ENCODE measurements around the gene ZDHHC17.

Gene ZDHHC17

GRCh38 chr12:76888775-76889174 is 124.9 kb downstream of the ZDHHC17 start:
- TF ChIP-seq EGR1 (IDR thresholded peaks at IDR 0.05) (no peak), CREB1 (IDR thresholded peaks at IDR 0.05; ENCODE audit: low read depth) (no peak), EP300 (IDR thresholded peaks at IDR 0.05; ENCODE audit: borderline replicate concordance) (no peak), RAD21 (IDR thresholded peaks at IDR 0.05; ENCODE audit: low read depth) (no peak)

GRCh38 chr12:76890151-76891143 is 126.5 kb downstream of the ZDHHC17 start:
- TF ChIP-seq ZBTB7A (IDR thresholded peaks at IDR 0.05; ENCODE audit: low read depth) (no peak), EGR1 (IDR thresholded peaks at IDR 0.05) (peak; percentile 33; the same call in 1 of the 2 replicates), USF1 (IDR thresholded peaks at IDR 0.05) (no peak), RAD21 (IDR thresholded peaks at IDR 0.05; ENCODE audit: low read depth) (no peak), EP300 (IDR thresholded peaks at IDR 0.05; ENCODE audit: borderline replicate concordance) (no peak)

GRCh38 chr12:76891609-76892008 is 127.7 kb downstream of the ZDHHC17 start:
- no peak for TF ChIP-seq MAX (IDR thresholded peaks at IDR 0.05)
- TF ChIP-seq YY1 (IDR thresholded peaks at IDR 0.05; ENCODE audit: low read depth), result no peak
- TF ChIP-seq TAF1 (IDR thresholded peaks at IDR 0.05; ENCODE audit: low read depth), result no peak
- no peak for TF ChIP-seq REST (IDR thresholded peaks at IDR 0.05; ENCODE audit: low read depth)
- TF ChIP-seq FOXM1 (IDR thresholded peaks at IDR 0.05; ENCODE audit: borderline replicate concordance, low read depth), result no peak
- TF ChIP-seq ZBTB7A (IDR thresholded peaks at IDR 0.05; ENCODE audit: low read depth), result no peak
- no peak for TF ChIP-seq EGR1 (IDR thresholded peaks at IDR 0.05)
- TF ChIP-seq CREB1 (IDR thresholded peaks at IDR 0.05; ENCODE audit: low read depth), result no peak
- no peak for TF ChIP-seq CEBPB (IDR thresholded peaks at IDR 0.05)
- no peak for TF ChIP-seq RAD21 (IDR thresholded peaks at IDR 0.05; ENCODE audit: low read depth)

GRCh38 chr12:76895796-76896195 is 131.9 kb downstream of the ZDHHC17 start:
- TF ChIP-seq YY1 (IDR thresholded peaks at IDR 0.05; ENCODE audit: low read depth), result no peak
- TF ChIP-seq MAX (IDR thresholded peaks at IDR 0.05), result no peak
- no peak for TF ChIP-seq USF1 (IDR thresholded peaks at IDR 0.05)
- TF ChIP-seq NFIC (IDR thresholded peaks at IDR 0.05), result no peak
- TF ChIP-seq EGR1 (IDR thresholded peaks at IDR 0.05), result no peak
- TF ChIP-seq RAD21 (IDR thresholded peaks at IDR 0.05; ENCODE audit: low read depth), result no peak
- TF ChIP-seq FOXM1 (IDR thresholded peaks at IDR 0.05; ENCODE audit: borderline replicate concordance, low read depth), result no peak
- no peak for TF ChIP-seq ZBTB7A (IDR thresholded peaks at IDR 0.05; ENCODE audit: low read depth)
- no peak for TF ChIP-seq CEBPB (IDR thresholded peaks at IDR 0.05)
- TF ChIP-seq EP300 (IDR thresholded peaks at IDR 0.05; ENCODE audit: borderline replicate concordance), result no peak
- no peak for TF ChIP-seq TCF12 (IDR thresholded peaks at IDR 0.05; ENCODE audit: low read depth)

GRCh38 chr12:76896274-76896673 is 132.4 kb downstream of the ZDHHC17 start:
- no peak for TF ChIP-seq FOXM1 (IDR thresholded peaks at IDR 0.05; ENCODE audit: borderline replicate concordance, low read depth)
- TF ChIP-seq YY1 (IDR thresholded peaks at IDR 0.05; ENCODE audit: low read depth), result no peak
- no peak for TF ChIP-seq CEBPB (IDR thresholded peaks at IDR 0.05)
- no peak for TF ChIP-seq MAX (IDR thresholded peaks at IDR 0.05)
- no peak for TF ChIP-seq TCF12 (IDR thresholded peaks at IDR 0.05; ENCODE audit: low read depth)
- TF ChIP-seq REST (IDR thresholded peaks at IDR 0.05; ENCODE audit: low read depth), result no peak
- no peak for TF ChIP-seq EGR1 (IDR thresholded peaks at IDR 0.05)
- no peak for TF ChIP-seq NFIC (IDR thresholded peaks at IDR 0.05)
- TF ChIP-seq ZBTB7A (IDR thresholded peaks at IDR 0.05; ENCODE audit: low read depth), result no peak
- no peak for TF ChIP-seq USF1 (IDR thresholded peaks at IDR 0.05)
- no peak for TF ChIP-seq EP300 (IDR thresholded peaks at IDR 0.05; ENCODE audit: borderline replicate concordance)
- no peak for TF ChIP-seq RAD21 (IDR thresholded peaks at IDR 0.05; ENCODE audit: low read depth)
- TF ChIP-seq TEAD4 (IDR thresholded peaks at IDR 0.05), result no peak
- no peak for TF ChIP-seq TAF1 (IDR thresholded peaks at IDR 0.05; ENCODE audit: low read depth)
- TF ChIP-seq CREB1 (IDR thresholded peaks at IDR 0.05; ENCODE audit: low read depth), result no peak

All from Ishikawa (cell line).